HepG2 (cell line): ENCODE measurements around the gene NAGA. TPM values are rescaled to one million over a fixed set of nuclear protein-coding genes. Genes with fewer than 3 reads are reported as not detected.

ENCODE experiments used
- ATAC-seq: fragments of 200-7000 bp; cut with Tn5 transposase; 3 replicates; pipeline ENCODE4 v1.9.1; 2020; ENCODE audit warnings: mild to moderate bottlenecking, moderate library complexity
- BruUV-seq: library from RNA; stranded (reverse); fragments of 400-500 nt; replicated peaks from 2 replicates; lab custom pipeline; 2021; lab: Mats Ljungman, UMichigan
- CTCF ChIA-PET: fragments of 300-600 bp; formaldehyde crosslinking; extraction: SDS; loops from one replicate; lab custom pipeline; 2021; ENCODE audit warnings: low total read pairs, inconsistent platforms, low intra/inter-chr PET ratio; lab: Yijun Ruan, JAX
- POLR2A ChIA-PET: fragments of 350-600 bp; sonication (Branson Sonifier 250); formaldehyde crosslinking; loops from one replicate; lab custom pipeline; 2020; ENCODE audit warnings: antibody characterized with exemption, inconsistent platforms; lab: Yijun Ruan, JAX
- DNase-seq: peaks from one replicate; pipeline ENCODE4 v3.0.0-alpha.2; 2015; ENCODE audit warnings: low spot score
- FAIRE-seq: peaks from 3 replicates; lab custom pipeline; 2011; peaks lifted over from hg19 to GRCh38; lab: Jason Lieb, UNC
- H2AFZ ChIP-seq: one replicate; pipeline ENCODE4 v1.6.1; 2011; ENCODE audit warnings: low read length, inconsistent platforms
- H3K27ac ChIP-seq: fragments of 300-600 bp; 3 replicates; pipeline ENCODE4 v1.8.0; 2011; ENCODE audit warnings: mixed run types, mild to moderate bottlenecking, mixed read lengths, low read length, inconsistent platforms; ENCODE audit not compliant: insufficient read depth; ENCODE audit errors: extremely low read length
- H3K27me3 ChIP-seq, 2 experiments: fragments of 200-600 bp in 1 of 2; 2 replicates in 1 of 2; 3 replicates in 1 of 2; pipeline versions ENCODE4 v1.6.0 to v1.8.0; 2011; ENCODE audit warnings: low read length in 2 of 2, mild to moderate bottlenecking in 2 of 2, moderate library complexity in 2 of 2, inconsistent platforms in 1 of 2; ENCODE audit not compliant: insufficient read depth in 2 of 2, control insufficient read depth in 1 of 2
- H3K36me3 ChIP-seq, 2 experiments: fragments of 200-600 bp in 1 of 2; replicated peaks in 1 of 2; 2 replicates in 1 of 2; 3 replicates in 1 of 2; pipeline versions ENCODE4 v1.5.1 to v1.8.0; 2011; ENCODE audit warnings: low read length in 2 of 2, inconsistent platforms in 1 of 2; ENCODE audit not compliant: insufficient read depth in 2 of 2, control insufficient read depth in 1 of 2
- H3K4me1 ChIP-seq: 2 replicates; pipeline ENCODE4 v1.5.1; 2012; ENCODE audit warnings: low read length, inconsistent platforms; ENCODE audit not compliant: insufficient read depth
- H3K4me2 ChIP-seq: 2 replicates; pipeline ENCODE4 v1.6.0; 2011; ENCODE audit warnings: low read depth, low read length, inconsistent platforms
- H3K4me3 ChIP-seq, 3 experiments: fragments of 200-600 bp in 1 of 3; sonication (generic), shearing (Covaris generic) in 1 of 3; replicated peaks in 1 of 3; 2 replicates each; pipeline ENCODE4 v1.5.1; 2011 to 2016; ENCODE audit warnings: low read length in 3 of 3, inconsistent platforms in 2 of 3, low read depth in 2 of 3, mild to moderate bottlenecking in 2 of 3, control low read depth in 1 of 3, mixed read lengths in 1 of 3; ENCODE audit not compliant: insufficient read depth in 1 of 3
- H3K79me2 ChIP-seq: one replicate; pipeline ENCODE4 v1.6.1; 2011; ENCODE audit warnings: low read length, inconsistent platforms; ENCODE audit not compliant: insufficient read depth
- H3K9ac ChIP-seq: 2 replicates; pipeline ENCODE4 v1.6.0; 2011; ENCODE audit warnings: mild to moderate bottlenecking, low read depth, low read length, inconsistent platforms; ENCODE audit not compliant: insufficient read depth
- H3K9me3 ChIP-seq: 2 replicates; pipeline ENCODE4 v1.5.1; 2012; ENCODE audit warnings: mild to moderate bottlenecking, low read length
- H4K20me1 ChIP-seq: 2 replicates; pipeline ENCODE4 v1.6.0; 2011; ENCODE audit warnings: inconsistent platforms, mild to moderate bottlenecking, low read length, moderate library complexity; ENCODE audit not compliant: insufficient read depth
- CC2D1A ChIP-seq: sonication (generic); formaldehyde crosslinking; IDR thresholded peaks from 2 replicates; pipeline ENCODE4 v1.8.1; 2023; ENCODE audit warnings: mild to moderate bottlenecking, missing genetic modification reagents
- CEBPB ChIP-seq: IDR thresholded peaks from 2 replicates; pipeline ENCODE4 v1.6.1; 2011; ENCODE audit warnings: low read depth, low read length, improper control_type of control experiment, borderline replicate concordance
- ELF1 ChIP-seq: sonication (generic); formaldehyde crosslinking; IDR thresholded peaks from 2 replicates; pipeline ENCODE4 v1.4.0; 2020; ENCODE audit warnings: missing genetic modification reagents
- EZH2 ChIP-seq: conservative IDR thresholded peaks from 2 replicates; pipeline ENCODE4 v1.6.1; 2012; ENCODE audit warnings: mild to moderate bottlenecking, low read depth, low read length, moderate library complexity
- GPN1 ChIP-seq: sonication (generic); formaldehyde crosslinking; IDR thresholded peaks from 2 replicates; pipeline ENCODE4 v1.5.1; 2020; ENCODE audit warnings: missing genetic modification reagents, borderline replicate concordance
- KAT8 ChIP-seq: IDR thresholded peaks from 2 replicates; pipeline ENCODE4 v1.6.1; 2016; ENCODE audit warnings: missing genetic modification reagents, missing compliant biosample characterization
- ONECUT2 ChIP-seq: sonication (generic); formaldehyde crosslinking; IDR thresholded peaks from 2 replicates; pipeline ENCODE4 v1.4.0; 2020; ENCODE audit warnings: missing genetic modification reagents
- RXRA ChIP-seq: sonication (generic); formaldehyde crosslinking; IDR thresholded peaks from 2 replicates; pipeline ENCODE4 v1.5.1; 2020; ENCODE audit warnings: missing genetic modification reagents
- SMAD1 ChIP-seq: sonication (generic); formaldehyde crosslinking; IDR thresholded peaks from 2 replicates; pipeline ENCODE4 v1.4.0; 2020; ENCODE audit warnings: missing genetic modification reagents, low read depth, mild to moderate bottlenecking, borderline replicate concordance
- ZNF12 ChIP-seq: sonication (generic); formaldehyde crosslinking; IDR thresholded peaks from 2 replicates; pipeline ENCODE4 v1.5.0; 2020; ENCODE audit warnings: missing genetic modification reagents
- ZNF263 ChIP-seq: sonication (generic); formaldehyde crosslinking; IDR thresholded peaks from 2 replicates; pipeline ENCODE4 v1.4.0; 2020; ENCODE audit warnings: missing genetic modification reagents
- ZNF354B ChIP-seq: sonication (generic); formaldehyde crosslinking; IDR thresholded peaks from 2 replicates; pipeline ENCODE4 v1.8.0; 2022; ENCODE audit warnings: mild to moderate bottlenecking, missing genetic modification reagents
- WGBS: methylation state at CpG from one replicate; pipeline ENCODE4 v1.1.6; 2017; ENCODE audit warnings: low lambda C conversion rate; 5-methylcytosine and 5-hydroxymethylcytosine counted together
- in situ Hi-C: cut with HindIII; loops from 2 replicates; pipeline ENCODE4 v1.10.0; 2017; ENCODE audit warnings: low pct_unique_long_range_greater_than_20kb; ENCODE audit not compliant: extremely low pct_ligation_motif_present
- intact Hi-C: fragments of 100-400 bp; cut with micrococcal nuclease; formaldehyde crosslinking; loops from one replicate; pipeline ENCODE4 v1.10.0; 2022; ENCODE audit not compliant: unreplicated experiment
- polyA plus RNA-seq, 8 experiments: library from polyadenylated mRNA; depleted of rRNA in 3 of 8; stranded (reverse) in 7 of 8; unstranded in 1 of 8; fragments of >200 nt; fragmentation: Illumina TruSeq in 4 of 8; extraction: Trizol in 4 of 8; gene quantifications; 2 replicates each; pipeline versions ENCODE4 v1.2.1 to v1.2.3, GENCODE V29; 2011 to 2016; ENCODE audit warnings: low read depth in 4 of 8, missing spikeins in 1 of 8, mixed read lengths in 1 of 8; ENCODE audit not compliant: insufficient read depth in 1 of 8
- total RNA-seq, 5 experiments: library from RNA; depleted of rRNA; stranded (reverse); fragments of >200 nt; fragmentation: Illumina TruSeq; extraction: Trizol; gene quantifications; 2 replicates each; pipeline ENCODE4 v1.2.3, GENCODE V29; 2016; ENCODE audit warnings: low read depth in 1 of 5
- TF ChIP-seq, protein P1 (sequence below): sonication (generic); formaldehyde crosslinking; conservative IDR thresholded peaks from 2 replicates; pipeline ENCODE4 v1.5.0; 2020; ENCODE audit warnings: missing genetic modification reagents
- TF ChIP-seq, protein P2 (sequence below): sonication (generic); formaldehyde crosslinking; IDR thresholded peaks from 2 replicates; pipeline ENCODE4 v1.4.0; 2020; ENCODE audit warnings: missing genetic modification reagents
- TF ChIP-seq, protein P3 (sequence below): sonication (generic); formaldehyde crosslinking; IDR thresholded peaks from 2 replicates; pipeline ENCODE4 v1.4.0; 2020; ENCODE audit warnings: missing genetic modification reagents

NAGA gene
- total and polyA plus RNA-seq, 2 of the 13 experiments (the other 11 are each of a cell fraction or from before 2014, with no cell fraction given) = 15.1 to 23.4 TPM

DNA sequence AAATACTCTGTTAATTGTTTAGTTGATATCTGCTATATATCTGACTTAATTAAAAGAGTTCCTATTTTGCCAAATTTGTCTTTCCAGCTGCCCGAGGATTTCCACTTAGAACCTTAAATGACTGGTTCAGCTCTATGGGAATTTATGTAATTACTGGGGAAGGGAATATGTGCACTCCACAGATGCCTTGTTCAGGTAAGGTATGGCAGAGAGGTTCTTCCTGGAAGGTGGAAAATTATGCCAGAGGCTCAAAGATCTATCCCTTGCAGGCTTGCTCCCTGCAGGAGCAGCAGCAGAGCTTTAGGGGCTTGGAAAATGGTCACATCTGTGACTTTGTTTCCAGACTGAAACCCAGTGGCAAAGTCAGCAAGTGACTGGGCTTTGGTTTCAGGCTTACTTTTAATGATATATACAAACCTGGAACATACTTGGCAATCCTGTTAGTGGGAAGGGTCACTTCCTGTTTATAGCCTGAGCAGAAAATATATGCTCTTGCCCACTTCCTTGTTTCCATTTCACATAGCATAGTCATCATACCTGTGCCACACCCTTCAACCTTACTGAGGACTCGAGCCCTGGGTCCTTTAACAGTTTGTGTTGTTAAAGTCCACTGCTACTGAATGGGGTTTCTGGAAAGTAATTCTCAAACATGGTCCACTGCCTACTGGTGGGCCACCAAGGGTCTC is 48.3 kb downstream of the NAGA start (continued):
- no peak for TF ChIP-seq ZNF354B (CRISPR knock-in tag)
- no peak for TF ChIP-seq CC2D1A (CRISPR knock-in tag)
- no peak for TF ChIP-seq RXRA (CRISPR knock-in tag)
- no peak for TF ChIP-seq SMAD1
- no peak for TF ChIP-seq EZH2
- no peak for TF ChIP-seq ZNF12
- TF ChIP-seq ONECUT2 (CRISPR knock-in tag) = no peak

DNA sequence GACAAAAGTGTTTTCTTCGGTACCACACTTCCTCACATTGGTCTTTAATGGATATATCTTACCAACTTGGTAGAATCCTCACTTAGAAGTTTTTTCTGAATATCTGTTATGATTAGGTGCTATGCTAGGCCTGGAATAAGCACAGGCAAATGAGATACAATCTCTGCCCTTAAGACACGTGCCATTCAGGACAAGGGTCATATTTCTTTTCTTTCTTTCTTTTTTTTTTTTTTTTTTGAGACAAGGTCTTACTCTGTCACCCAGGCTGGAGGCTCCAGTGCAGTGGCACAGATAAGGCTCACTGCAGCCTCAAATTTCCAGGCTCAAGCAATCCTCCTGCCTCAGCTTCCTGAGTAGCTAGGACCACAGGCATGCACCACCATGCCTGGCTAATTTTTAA is 49.0 kb downstream of the NAGA start:
- Histone ChIP-seq H3K4me1 (no peaks in the 10 kb centered on the region), H4K20me1 (no peaks in the 10 kb centered on the region), H3K27ac (no peak overlapping the region), H2AFZ (no peak overlapping the region), H3K4me3 (no peak overlapping the region), H3K9ac (no peak overlapping the region), H3K27me3 (peaks cover 2 to 14% of the 10 kb centered on the region in 2 experiments; a peak in 2 of 5 replicates), H3K4me2 (no peak overlapping the region), H3K9me3 (no peaks in the 10 kb centered on the region), H3K79me2 (no peaks in the 10 kb centered on the region), H3K36me3 (no peaks in the 10 kb centered on the region)
- FAIRE-seq (no peak), DNase-seq (no peak), ATAC-seq (no peak)
- BruUV-seq = no TSS peak
- ChIA-PET POLR2A (no interaction called here), CTCF (no interaction called here)
- intact Hi-C loops = no loop called here
- in situ Hi-C loops = no loop called here
- no peak for TF ChIP-seq CEBPB
- 2% methylated on average over 2 of the region's 2 CpGs for WGBS

DNA sequence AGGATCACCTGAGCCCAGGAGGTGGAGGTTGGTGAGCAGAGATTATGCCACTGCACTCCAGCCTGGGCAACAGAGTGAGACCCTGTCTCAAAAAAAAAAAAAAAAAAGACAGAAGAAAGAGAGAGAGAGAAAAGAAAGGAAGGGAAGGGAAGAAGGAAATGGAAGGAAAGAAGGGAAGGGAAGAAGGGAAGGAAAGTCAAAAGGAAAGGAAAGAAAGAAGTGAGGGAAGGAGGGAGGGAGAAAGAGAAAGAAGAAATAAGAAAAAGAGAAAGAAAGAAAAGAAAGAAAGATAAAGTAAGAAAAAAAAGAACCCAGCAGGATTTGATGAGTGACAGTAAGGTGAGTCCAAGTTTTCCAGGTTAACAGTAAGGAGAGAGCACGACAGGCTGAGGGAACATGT is 52.4 kb downstream of the NAGA start:
- in situ Hi-C loops = no loop called here
- FAIRE-seq (no peak), DNase-seq (no peak), ATAC-seq (no peak)
- H3K9ac ChIP-seq = no peak overlapping the region
- H2AFZ ChIP-seq = no peak overlapping the region
- no peaks in the 10 kb centered on the region for H3K36me3 ChIP-seq
- H3K4me1 ChIP-seq = no peaks in the 10 kb centered on the region
- no peaks in the 10 kb centered on the region for H3K9me3 ChIP-seq
- no TSS peak for BruUV-seq
- H3K27me3 ChIP-seq = peaks cover 2 to 28% of the 10 kb centered on the region in 2 experiments; a peak in 2 of 5 replicates
- H4K20me1 ChIP-seq = no peaks in the 10 kb centered on the region
- 17% methylated on average over 1 of the region's 1 CpG for WGBS
- no peaks in the 10 kb centered on the region for H3K79me2 ChIP-seq
- H3K4me2 ChIP-seq = no peak overlapping the region
- POLR2A ChIA-PET = no interaction called here
- H3K27ac ChIP-seq = no peak overlapping the region
- no peak overlapping the region for H3K4me3 ChIP-seq
- CTCF ChIA-PET = no interaction called here
- intact Hi-C loops = no loop called here
- TF ChIP-seq GPN1 (CRISPR knock-in tag) = no peak
- no peak for TF ChIP-seq KAT8
- TF ChIP-seq, protein P1, sequence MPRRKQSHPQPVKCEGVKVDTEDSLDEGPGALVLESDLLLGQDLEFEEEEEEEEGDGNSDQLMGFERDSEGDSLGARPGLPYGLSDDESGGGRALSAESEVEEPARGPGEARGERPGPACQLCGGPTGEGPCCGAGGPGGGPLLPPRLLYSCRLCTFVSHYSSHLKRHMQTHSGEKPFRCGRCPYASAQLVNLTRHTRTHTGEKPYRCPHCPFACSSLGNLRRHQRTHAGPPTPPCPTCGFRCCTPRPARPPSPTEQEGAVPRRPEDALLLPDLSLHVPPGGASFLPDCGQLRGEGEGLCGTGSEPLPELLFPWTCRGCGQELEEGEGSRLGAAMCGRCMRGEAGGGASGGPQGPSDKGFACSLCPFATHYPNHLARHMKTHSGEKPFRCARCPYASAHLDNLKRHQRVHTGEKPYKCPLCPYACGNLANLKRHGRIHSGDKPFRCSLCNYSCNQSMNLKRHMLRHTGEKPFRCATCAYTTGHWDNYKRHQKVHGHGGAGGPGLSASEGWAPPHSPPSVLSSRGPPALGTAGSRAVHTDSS (CRISPR knock-in tag) = no peak
- TF ChIP-seq, protein P2, sequence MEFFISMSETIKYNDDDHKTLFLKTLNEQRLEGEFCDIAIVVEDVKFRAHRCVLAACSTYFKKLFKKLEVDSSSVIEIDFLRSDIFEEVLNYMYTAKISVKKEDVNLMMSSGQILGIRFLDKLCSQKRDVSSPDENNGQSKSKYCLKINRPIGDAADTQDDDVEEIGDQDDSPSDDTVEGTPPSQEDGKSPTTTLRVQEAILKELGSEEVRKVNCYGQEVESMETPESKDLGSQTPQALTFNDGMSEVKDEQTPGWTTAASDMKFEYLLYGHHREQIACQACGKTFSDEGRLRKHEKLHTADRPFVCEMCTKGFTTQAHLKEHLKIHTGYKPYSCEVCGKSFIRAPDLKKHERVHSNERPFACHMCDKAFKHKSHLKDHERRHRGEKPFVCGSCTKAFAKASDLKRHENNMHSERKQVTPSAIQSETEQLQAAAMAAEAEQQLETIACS (CRISPR knock-in tag) = no peak
- no peak for TF ChIP-seq ZNF263
- TF ChIP-seq ELF1 (CRISPR knock-in tag) = no peak
- TF ChIP-seq, protein P3, sequence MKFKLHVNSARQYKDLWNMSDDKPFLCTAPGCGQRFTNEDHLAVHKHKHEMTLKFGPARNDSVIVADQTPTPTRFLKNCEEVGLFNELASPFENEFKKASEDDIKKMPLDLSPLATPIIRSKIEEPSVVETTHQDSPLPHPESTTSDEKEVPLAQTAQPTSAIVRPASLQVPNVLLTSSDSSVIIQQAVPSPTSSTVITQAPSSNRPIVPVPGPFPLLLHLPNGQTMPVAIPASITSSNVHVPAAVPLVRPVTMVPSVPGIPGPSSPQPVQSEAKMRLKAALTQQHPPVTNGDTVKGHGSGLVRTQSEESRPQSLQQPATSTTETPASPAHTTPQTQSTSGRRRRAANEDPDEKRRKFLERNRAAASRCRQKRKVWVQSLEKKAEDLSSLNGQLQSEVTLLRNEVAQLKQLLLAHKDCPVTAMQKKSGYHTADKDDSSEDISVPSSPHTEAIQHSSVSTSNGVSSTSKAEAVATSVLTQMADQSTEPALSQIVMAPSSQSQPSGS (CRISPR knock-in tag) = no peak
